ENCODE measurements around the gene PAM16.

Gene PAM16

DNA sequence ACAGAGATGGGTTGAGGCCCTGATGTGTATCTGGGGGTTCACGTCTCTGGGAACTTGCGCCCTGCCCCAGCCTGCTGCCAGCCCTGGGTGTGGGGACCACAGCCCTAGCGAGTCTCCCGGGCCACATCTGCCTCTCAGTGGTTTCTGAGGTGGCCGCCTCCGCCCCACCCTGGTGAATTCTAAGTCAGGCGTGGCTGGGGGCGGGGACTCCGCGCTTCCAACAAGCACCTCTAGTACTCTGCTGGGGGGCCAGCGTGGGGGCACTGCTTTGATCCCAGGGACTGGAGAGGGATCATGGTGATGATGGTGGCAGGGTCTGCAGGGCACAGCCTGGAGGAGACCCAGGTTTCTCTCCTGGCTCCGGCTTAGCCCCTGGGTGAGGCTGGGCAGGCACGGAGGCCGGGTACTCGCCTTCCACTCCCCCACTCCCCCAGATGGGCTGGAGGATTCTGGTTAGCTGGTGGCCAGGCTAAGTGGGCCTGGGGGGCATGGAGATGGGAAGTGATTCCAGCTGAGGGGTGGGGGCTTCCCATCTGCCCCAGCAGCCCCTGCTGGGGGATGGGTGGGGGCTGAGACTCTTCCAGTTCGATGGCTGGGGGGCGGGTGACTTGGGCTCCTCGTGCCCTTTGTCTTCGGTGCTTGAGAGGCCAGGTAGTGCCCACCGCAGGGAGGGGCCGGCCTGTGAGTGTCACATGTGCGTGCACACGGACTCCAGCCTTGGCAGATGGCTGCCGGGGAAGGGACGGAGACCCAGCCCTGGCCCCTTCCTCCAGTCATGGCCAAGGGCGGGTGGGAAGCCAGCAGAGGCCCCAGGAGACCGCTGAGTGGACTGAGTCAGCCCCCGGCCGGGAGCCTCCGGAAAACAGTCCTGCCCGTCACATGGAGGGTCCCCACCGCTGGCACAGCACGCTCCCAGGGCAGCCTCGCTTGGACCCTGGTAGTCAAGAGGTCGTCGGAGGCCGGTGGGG is 31.4 kb downstream of the PAM16 start:
- DNase-seq (ENCODE audit: low read depth in 2 of 2) = no peak

DNA sequence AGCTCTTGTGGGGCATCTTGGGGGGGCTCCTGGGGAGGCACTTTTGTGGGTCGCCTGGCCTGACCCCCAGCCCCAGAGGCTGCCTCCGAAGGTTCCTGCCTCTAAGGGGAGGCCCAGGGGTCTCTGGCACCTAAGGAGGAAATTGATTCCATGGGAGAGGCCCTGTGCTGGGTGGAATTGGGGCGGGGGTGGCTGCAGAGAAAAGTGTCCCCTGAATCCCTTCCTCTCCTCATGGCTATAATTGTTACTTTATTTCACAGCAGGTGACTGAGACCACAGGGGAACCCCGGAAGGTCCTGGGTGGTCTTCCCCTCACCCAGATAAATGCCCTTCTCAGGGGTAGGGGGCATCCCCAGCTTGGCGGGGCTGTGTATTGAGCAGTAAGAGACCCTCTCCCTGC is 32.2 kb downstream of the PAM16 start:
- no peak for DNase-seq (ENCODE audit: low read depth in 2 of 2)

DNA sequence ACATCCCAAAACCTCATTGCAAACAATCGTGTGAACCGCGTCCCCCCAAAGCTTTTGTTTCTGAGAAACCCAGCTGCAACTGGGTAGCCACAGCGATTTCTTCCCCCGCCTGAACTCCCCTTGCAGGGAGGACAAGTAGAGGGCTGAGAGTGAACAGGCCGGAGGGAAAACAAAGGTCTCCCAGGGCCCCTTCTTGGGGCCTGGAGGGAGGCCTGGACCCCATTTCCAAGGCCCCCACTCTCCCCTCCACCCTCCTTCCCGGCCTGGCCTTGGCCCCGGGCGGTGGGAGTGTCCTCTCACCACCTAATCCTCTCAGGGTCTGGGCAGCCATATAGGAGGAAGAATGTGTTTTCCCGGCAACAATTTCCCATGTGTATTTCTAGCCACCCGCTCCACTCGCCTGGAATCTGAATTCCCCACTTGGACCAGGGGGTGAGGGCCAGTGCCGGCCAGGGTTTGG is 32.6 kb downstream of the PAM16 start:
- DNase-seq (ENCODE audit: low read depth in 2 of 2) = no peak

DNA sequence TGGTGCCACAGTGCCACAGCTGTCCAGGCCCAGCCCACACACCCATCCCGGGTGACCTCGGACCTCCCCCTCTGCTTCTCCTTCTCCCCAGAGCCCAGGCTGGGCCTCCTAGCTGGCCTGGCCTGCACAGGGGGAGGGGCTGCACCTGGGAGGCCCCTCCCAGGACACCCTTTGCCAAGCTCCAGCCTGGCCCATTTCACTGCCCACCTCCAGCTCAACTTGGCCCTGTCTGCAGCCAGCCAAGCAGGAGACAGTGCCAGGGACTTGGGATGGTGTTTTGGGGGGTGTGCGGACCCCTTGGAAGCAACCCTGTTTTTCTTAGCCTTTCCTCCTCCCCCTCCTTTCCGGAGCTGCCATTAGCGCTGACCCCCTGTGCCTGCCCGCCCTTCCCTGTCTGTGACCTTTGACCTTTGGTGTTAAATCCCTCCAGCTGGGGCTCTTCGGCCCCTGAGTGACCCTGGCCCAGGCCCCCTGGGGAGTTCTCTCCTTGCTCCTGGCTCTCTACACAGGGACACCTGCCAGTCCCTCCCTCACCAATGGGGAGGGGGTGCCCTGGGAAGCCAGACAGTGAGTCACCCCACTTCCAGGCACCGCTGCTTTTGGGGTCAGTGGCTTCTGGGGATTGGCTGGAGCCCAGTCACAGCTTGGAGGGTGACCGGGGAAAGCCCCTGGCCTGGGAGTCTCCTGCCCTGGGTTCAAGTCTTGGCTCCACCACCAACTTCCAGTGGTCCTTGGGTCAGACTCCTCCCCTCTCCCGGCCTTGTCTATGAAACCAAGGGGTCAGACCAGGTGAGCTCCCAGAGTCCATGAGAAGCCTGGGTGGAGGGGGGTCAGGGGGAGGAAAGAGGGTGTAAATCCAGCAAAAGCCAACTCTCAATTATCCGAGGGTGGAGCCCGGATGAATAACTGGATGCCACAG is 33.3 kb downstream of the PAM16 start:
- DNase-seq (ENCODE audit: low read depth in 2 of 2) = no peak

DNA sequence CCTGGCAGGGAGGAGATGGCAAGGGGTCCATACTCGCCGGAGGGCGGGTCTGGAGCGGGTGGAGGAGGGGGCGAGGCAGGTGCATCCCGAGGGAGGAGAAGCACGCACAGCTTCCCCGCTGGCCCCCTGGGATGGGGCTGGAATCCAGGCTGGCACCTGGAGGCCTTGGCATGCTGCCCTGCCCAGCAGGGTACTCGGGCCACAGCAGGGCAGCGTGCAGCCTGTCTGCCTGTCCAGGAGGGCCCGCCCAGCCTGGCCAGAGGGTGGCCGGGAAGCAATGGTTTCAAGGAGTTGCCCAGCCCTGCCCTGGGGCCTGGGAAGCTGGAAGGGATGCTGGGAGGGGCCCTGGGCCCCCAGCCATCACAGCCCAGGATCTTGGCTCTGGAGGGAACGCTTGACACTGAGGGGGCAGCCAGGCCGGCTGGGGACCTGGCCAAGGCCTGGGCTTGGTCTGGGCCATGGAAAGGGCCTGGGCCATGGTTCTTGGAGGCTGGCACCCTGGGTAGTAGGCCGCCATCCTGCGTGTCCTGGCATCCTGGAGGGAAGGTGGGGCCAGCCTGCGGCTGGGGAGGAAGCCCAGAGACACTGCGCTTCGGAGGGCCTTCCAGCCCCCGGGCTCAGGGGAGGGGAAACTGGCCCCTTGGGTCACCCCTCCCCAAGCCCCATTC is 34.1 kb downstream of the PAM16 start:
- no peak for DNase-seq (ENCODE audit: low read depth in 2 of 2)

DNA sequence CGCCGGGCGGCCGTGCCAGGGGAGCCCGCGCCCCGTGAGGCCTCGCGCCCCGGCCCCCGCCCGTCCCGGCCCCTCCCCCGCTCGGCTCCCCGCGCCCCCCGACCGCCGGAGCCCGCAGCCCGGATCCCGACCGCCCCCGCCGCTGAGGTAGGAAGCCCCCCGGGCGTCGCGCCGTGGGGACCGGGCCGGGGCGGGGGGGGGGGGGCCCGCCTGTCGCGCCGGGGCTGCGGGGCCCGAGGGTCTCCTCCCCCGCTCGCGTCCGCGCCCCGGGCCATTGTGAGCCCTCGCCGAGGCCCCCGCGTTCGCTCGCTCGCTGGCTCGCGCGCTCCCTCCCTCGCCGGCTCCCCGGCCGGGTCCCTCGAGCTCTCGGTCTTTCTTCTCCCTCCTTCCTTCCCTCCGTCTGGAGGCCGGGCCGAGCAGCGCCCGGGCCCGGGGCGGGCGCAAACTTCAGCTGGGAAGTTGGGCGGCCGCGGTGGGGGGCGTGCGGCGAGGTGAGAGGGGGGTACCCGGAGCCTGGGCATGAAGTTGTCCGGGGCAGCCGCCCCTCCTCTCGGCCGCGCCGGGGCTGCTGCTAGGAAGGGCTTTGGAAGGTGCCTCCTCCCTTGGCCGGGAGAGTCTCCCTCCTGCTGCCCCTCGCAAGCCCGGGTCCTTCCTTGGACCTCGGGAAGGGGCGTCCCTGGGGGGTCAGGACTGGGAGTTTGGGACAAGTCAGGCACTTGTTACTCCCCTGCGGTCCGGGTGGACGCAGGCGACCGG is 34.8 kb downstream of the PAM16 start:
- DNase-seq (ENCODE audit: low read depth in 2 of 2) = no peak

DNA sequence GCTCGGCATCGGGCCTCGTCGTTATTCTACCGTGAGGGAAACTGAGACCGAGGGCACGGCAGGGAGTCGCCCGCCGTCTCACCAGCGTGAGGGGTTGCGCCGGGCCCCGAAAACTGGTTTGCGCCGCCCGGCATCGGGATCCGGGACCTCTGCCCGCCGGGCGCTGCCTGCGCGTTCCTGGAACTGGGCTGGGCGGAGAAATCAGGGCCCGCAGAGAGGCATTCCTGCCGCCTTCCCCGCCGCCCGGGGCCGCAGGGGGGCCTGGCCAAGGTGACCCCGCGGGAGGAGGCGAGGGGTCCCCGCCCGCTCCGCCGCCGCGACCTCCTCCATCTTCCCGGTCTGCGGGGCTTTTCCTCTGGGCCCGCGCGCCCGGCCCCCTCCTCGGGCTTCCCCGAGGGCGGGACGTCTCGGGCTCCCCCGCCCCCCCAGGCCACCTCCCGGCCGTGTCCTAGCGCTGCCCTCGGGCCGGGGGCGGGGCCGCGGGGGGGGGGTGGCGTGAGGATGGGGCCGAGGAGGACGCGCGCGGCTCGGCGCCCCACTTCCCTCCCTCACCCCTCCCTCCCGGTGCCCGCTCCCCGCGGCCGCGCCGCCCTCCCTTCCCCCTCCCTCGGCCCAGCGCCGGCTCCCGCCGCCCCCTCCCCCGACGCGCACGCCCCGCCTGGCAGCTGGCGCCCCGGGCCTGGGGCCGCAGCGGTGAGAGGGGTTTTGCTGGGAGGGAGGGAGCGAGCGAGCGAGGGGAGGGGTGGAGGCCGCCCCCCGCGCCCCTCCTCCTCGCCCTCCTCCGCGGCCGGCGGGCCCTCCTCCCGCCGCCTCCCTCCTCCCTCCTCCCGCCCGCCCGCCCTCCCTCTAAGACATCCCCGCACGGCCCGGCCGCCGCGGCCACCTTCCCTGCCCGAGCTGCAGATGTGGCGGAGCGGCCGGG is 35.7 kb downstream of the PAM16 start, which contains the start of gene GLIS2:
Gene GLIS2 (plus strand): TSS at position 882 of the 922 bp plus-strand sequence. CDS start 16,214 bp downstream, outside the sequence.
- peak; percentile 54 to 57 for DNase-seq (ENCODE audit: low read depth in 2 of 2)

DNA sequence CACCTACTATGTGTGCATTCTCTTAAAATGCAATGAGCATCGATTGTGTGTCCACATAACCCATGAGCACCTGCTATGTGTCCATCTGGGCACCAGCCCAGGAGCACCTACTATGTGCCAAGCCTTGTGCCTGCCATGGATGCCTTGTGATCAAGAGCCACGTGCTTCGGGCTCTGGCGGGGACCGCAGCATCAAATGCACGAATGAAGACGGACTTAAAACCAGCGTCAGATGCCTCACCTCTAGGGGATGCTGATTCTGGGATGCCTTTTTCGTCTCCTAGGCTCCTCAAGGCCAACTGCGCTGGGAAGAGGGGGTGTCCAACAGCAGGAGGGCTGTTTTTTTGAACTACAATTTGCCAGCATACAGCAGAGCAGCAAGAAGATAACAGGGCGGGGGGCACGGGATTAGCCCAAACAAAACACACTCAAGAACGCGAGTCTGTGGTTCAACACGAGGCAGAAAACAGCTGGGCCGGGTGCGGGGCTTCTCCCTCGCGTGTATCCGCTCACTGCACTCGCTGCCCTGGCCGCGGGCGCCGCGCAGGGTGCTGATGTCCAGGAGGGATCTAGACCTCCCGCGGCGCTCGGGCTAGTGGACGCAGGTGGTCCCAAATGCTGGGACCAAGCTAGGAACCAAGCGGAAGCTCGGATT is 36.5 kb downstream of the PAM16 start:
- no peak for DNase-seq (ENCODE audit: low read depth in 2 of 2)

DNA sequence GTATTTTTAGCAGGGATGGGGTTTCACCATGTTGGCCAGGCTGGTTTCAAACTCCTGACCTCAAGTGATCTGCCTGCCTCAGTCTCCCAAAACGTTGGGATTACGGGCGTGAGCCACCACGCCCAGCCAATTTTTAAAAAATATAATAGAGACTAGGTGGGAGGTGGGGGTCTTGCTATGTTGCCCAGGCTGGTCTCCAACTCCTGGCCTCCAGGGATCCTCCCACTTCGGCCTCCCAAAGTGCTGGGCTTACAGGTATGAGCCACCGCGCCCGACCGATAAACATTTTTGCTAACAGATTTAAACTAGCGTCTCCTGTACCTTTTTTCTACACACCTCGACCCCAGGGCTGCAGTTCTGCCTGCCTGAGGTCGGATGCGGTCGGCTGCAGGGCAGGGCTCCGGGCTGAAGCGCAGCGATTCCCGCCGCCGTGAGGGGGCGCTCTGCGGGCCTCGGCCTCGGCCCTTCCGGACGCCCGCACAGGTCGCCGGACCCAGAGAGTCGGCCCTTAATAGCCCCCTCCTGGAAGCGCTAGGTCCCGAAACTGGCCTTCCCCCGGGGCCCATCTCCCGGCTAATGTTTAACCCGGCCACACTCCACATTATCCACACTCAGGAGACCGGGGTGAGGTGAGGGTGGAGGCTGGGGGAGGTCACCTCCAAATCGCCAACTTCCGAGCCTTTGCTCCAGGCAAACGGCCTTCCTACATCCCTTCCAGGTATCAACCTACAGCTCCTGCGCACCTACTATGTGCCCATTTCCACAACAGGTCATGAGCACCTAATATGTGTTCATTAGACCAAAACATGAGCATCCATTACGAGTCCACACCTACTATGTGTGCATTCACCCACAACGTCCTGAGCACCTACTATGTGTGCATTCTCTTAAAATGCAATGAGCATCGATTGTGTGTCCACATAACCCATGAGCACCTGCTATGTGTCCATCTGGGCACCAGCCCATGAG is 37.3 kb downstream of the PAM16 start:
- DNase-seq (ENCODE audit: low read depth in 2 of 2) = no peak

DNA sequence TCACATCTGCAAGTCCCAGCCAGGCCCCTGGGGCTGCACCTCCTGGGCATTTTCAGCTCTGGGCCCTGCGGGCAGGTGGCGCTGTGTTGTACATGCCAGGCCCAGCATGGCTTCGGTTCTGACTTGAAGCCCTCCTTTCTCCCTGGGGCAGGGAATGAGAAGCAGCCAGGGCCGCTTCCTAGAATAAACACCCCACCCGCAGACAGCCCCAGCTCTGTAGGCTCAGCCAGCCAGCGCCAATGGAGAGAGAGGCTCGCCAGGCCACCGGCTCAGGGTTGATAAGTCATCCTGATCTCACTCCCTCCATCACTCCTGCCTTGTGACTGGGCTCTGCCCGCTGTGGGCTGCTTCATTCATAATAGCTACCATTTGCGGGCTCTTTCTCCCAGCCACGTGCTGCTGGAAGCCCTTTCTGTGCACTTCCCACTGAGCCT is 41.3 kb downstream of the PAM16 start:
- DNase-seq (ENCODE audit: low read depth in 2 of 2) = no peak

DNA sequence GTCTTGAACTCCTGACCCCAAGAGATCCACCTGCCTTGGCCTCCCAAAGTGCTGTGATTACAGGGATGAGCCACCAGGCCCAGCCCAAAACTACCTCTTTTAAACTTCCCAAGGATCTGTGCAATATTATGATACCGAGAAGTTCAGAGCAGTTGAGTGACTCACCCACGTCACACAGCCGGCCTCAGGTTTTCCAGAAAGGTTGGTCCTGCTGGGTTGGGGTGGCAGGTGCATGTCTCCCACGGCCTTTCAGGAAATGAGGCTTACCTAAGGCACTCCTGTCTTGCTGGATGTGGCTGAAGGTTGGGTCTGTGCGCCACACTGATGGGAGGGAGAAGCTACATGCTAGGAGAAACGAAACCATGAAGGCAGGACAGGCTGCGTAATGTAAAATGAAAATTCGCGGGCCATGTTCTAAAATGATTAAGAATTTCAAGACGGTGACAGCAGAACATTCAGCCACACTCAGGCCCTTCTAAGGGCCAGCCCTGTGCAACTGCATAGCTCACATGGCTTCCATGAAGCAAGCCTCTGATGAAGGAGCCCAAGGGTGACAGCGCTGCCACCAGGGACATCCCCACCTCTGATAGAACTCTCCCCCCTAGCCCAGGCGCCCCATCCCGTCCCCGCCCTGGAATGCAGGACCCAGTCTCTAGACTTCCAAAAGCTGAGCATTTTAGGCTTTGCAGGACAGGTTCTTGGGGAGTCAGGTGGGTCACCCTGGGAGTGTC is 41.9 kb downstream of the PAM16 start:
- no peak for DNase-seq (ENCODE audit: low read depth in 2 of 2)

DNA sequence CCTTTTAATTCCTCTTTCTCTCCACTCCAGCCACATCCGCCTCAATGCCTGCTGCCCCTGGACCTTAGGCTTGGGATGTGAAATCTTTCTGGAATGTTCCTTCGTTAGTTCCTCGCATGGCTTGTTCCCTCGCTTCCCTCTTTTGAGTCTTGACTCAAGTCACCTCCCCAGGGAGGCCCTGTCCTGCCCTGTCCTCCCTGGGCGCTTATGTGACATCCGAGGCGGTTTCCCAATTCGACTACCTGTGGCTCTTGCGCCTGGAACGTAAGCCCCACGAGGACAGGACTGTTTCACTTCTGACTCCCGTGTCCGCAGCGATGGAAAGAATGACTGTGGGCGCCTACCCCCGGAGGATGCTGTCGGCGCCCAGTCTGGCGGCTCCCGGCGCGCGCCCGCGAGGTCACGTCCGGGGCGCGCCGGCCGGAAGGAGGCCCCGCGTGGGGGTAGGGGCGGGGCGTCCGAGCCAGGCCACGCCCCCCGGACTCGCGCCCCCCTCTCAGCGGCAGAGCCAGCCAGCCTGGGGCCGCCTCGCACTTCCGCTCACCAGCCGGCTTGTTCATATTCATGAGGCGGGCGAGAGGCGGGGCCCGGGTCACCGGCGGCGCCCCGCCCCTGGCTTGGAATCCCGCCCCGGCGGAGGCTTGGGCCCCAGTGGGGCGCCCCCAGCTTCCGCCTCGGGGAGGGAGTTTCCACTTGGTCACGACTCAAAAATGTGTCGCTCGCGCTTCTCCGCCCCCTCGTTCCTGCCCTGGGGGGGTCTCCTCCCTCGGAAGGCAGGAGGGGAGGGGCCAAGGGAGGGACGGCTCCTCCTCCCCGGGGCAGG is 43.7 kb downstream of the PAM16 start:
- peak; percentile 91 for DNase-seq (ENCODE audit: low read depth in 2 of 2)

DNA sequence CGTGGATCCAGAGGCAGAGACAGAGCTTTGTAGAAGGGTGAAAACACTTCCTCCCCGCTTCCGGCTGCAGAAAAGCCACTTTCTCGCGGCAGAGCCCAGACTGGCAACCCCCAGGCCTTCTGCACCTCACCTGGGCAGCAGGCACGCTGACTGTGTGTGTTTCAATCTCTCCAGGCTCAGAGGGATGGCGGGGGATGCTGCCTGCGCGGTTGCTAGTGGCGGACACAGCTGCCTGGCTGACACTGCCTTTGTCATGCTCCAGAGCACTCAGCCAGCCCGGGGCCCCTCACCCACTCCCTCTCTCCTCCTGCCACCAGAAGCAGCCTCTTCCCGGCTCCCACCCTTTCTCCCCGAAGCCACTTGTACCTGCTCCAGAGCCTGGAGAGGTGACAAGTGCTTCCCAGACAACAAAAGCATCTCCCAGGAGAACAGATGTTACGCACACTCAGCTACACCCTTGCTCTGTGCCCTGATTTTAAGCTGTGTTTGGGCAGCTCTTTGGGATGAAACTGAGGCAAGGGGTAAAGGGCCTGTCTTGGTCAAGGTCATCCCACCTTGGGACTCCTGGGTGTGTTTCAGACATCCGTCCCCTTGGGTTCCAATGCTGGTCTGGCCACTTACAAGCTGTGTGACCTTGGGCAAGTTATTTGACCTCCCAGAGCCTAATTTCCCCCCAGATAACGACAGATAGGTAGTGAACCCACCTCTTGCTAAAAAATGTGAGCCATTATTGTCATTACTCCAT is 44.5 kb downstream of the PAM16 start:
- no peak for DNase-seq (ENCODE audit: low read depth in 2 of 2)

DNA sequence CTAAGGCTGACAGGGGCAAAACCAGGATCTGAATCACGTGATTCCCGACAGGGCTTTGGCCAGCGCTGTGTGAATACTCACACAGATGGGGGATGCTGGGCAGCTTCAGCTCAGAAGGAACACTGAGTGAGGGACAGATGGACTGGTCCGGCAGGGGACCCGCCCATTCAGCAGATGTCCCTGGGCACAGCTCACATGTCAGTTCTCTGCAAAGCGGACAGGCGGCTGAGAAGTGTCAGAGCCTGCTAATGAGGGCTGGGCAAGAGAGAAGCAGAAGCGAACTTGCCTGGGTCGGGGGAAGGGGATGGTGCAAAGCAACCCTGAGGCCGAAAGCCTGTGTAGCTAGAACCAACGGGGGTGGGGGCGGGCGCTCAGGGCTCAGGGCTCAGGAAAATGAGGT is 47.1 kb downstream of the PAM16 start:
- no peak for DNase-seq (ENCODE audit: low read depth in 2 of 2)

DNA sequence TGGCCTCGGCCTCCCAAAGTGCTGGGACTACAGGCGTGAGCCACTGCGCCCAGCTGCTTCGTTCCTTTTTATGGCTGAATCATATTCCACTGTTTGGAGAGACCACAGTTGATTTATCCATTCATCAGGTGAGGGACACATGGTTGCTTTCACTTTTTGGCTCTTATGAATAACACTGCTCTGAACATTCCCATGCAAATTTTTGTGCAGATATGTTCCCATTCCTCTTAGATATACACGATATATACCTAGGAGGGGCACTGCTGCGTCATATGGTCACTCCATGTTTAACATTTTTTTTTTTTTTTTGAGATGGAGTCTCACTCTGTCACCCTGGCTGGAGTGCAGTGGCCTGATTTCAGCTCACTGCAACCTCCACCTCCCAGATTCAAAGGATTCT is 49.2 kb downstream of the PAM16 start:
- DNase-seq (ENCODE audit: low read depth in 2 of 2) = no peak

DNA sequence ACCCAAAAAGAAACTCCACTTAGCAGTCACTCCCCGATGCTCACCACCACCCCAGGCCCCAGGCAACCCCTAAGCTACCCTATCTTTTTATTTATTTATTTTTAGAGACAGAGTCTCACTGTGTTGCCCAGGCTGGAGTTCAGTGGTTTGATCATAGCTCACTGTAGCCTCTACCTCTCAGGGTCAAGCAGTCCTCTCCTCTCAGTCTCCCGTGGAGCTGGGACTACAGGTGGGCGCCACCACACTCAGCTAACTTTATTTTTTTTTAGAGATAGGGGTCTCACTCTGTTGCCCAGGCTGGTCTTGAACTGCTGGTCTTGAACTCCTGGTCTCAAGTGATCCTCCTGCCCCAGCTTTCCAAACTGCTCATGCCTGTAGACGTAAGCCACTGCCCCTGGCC is 49.9 kb downstream of the PAM16 start:
- no peak for DNase-seq (ENCODE audit: low read depth in 2 of 2)

Data from fibroblast of skin of left quadriceps (primary cell).